Skin of body (tissue), 2 donors: ENCODE results near the gene ABLIM3. TPM values are rescaled to one million over a fixed set of nuclear protein-coding genes. Genes with fewer than 3 reads are reported as not detected.

Experiments
- DNase-seq: peaks from one replicate; lab custom pipeline; 2025; lab: John Stamatoyannopoulos, UW
- total RNA-seq: library from RNA; depleted of rRNA; stranded (reverse); fragments of >200 nt; gene quantifications from one replicate; pipeline ENCODE4 v1.2.3, GENCODE V29; 2014

Gene ABLIM3
- total RNA-seq, 1 donor from 2014 or later = 7.9 TPM

DNA sequence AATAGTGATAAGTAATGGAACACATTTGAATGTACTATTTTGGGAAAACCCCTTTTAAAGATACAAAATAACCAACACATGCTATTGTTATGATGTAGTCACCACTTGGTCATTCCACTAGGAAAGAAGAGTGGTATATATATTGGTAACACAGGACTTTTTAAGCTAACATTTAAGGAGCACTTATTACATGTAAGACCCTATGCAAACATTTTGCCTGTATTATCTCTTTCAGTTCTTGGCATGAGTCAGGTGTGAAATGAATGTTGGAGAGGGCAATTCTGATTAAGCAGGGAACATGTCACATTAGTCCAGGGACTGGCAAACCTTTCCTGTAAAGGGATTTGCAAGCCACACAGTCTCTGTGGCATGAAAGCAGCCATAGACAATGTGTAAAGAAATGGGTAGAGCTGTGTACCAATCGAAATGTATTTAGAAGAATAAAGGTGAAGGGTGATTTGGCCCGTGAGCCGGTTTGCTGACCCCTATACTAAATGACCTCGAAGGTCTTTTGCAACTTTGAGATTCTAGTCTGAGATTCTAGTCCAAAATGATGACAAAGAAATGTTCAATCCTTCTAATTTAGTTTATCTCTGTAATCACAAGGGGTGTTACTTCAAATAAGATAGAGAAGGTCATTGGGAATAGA lies 15.3 kb downstream of the ABLIM3 start:
- no peak for DNase-seq

DNA sequence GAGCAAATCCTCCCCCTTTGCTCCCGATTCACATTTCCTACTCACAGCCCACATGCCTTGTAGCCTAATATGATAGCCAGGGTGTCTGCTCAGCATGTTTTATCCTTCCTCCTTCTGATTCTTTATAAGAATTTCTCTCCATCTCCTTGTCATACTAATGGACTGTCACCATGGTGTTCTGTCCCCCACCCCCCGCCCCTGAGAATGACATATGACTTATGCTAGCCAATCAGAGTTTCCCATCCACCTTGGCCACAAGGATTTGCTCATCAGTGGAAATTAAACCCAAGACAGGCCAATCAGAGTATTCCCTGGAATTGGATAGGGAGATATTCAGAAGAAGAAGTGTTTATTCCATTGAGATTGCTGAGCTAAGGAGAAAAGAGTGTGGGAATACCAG lies 16.0 kb downstream of the ABLIM3 start:
- DNase-seq = no peak

DNA sequence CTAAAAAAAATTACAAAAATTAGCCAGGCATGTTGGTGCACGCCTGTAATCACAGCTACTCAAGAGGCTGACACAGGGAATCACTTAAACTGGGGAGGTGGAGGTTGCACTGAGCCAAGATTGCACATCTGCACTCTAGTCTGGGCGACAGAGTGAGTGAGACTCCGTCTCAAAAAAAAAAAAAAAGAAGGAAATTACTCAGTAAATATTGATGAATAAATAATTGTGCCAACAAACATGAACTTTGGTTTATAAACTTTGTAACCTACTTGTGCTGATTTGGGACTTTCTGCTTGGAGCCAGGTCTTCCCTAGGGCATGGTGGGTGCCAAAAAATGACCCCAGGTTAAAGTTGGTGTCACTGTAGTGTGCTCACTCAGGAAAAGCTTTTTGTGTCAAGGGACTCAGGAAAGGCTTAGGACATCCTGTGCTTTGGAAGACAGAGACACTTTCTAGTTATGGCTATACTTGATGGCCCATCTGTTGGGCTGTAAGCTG lies 19.0 kb downstream of the ABLIM3 start:
- no peak for DNase-seq

DNA sequence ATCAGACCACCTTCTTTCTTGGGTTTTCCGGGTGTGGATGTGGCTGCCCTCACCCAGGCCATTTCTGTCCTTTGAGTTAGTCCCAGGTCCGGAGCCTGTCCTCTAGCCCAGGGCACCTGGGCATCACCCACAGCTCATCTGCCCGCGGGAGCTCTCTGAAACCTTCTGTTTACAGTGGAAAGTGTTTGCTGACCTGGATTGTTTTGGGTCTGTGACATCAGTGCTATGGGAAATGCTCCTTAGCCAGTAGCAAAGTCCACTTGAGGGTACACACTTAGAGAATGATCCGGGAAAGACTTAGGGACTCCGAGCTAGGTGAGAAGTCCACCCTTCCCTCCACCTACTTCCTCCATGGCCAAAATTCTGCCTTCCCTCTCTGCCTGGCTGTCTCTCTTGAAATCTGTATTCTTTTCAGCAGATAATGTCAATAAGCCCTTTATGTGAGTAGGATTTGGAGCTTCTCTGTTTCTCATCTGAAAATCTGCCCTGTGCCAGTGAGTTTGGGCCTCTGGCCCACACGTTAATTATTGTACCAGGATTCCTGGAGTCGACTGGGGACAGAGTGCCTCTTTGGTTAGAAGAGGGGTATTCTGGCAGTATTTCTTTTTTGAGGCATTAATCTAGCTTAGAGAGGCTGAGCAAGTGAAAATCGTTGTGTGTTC lies 19.9 kb downstream of the ABLIM3 start:
- DNase-seq = no peak

DNA sequence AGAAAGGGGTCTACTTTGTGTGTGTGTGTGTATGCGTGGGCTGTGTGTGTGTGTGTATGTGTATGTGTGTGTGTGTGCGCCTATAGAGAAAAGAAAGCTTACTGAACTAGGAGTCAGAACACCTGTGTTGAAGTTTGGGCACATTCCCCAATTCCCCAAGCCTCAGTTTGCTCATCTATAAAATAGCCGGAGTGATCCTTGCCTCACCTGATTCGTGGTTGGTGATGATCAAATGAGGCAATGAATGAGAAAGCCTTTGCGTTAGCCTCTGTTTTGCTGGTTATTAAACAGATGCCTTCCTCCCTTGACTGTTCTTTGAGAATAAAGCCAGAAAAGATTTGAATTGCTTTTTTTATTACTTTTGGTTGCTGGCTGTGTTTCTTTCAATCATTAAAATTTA lies 20.6 kb downstream of the ABLIM3 start:
- DNase-seq = no peak

DNA sequence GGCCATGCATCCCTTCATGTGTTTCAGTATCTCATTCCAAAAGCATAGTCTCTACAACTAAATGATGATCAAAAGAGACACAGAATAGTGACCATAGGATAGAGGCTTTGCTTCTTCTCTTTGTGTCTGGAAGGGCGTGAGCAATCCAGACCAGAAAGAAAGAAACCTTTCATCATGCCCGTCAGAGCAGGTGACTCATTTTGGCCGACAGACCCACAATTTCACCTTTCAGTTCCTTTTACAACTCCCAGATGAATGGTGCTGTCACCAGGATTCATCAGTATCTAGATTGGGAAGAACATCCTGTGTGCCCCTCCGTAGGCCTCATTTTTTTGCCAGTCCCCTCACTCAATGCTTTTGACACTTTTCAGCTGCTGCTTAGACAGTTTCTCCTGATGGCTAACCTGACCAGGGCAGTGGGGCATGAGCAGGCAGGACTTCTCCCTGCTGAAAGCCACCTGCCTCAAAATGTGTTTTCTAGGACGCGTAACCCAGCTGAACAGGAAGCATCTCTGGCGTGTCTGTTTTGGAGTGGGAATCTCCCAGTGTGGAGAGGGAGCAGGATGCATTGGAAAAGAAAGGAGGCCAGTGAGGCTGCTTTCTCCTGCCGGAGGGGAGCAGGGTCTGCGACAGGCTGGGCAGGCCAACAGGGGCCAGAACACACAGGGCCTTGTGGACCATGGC lies 21.2 kb downstream of the ABLIM3 start:
- DNase-seq = no peak

DNA sequence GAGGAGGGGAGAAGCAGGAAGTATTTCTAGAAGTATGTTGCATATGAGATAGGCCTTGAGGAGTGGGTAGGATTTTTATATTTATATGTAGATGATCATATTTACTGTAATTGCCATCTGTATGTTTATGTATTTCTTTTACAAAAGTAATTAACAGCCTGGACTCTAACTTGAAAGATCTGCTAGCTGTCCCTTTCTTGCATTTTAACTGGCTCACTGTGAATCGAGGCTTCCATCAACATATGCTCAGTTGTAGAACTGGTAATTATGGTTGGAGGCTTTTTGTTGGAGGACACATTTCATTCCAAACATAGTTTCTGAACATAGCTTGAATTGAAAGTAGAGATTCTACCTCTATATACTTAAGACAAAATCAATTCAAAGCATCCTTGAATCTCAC lies 23.4 kb downstream of the ABLIM3 start:
- no peak for DNase-seq

DNA sequence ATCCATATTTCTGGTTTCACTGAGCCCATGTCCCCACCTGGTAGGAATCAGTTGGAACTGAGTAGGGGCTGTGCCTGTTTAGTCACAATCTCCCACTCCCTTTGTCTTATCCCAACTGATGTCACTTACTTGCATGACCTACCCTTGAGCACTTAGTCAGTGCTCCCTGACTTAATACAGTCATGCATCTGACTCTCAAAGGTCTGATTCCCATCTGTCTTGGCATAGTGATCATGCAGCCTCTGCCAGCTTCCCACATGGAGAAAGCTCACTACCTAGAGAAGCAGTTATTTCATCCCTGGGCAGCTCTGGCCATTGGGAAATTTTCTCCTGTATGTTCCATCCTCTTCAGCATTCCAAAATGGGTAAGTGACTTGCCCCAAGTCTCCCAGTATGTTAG lies 24.8 kb downstream of the ABLIM3 start:
- DNase-seq = no peak

DNA sequence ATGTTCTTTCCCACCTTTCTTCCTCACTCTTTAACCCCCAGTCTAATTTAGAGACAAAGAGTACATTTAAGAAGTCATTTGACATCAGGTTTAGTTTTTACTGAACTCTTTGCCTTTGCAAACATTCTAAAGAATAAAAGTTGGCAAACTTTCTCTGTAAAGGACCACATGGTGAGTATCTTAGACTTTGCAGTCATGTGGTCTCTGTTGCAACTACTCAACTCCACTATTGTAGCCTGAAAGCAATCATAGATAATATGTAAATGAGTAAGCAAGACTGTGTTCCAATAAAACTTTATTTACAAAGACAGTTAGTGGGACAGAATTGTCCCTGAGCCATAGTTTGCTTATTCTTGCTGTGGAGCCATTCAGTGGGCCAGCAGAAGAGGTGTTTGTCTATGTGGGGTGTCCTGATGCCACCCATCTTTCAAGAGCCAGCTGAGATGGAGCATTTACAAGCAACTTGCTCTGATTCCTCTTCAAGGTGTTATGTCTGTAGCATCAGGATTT lies 25.4 kb downstream of the ABLIM3 start:
- DNase-seq = no peak

DNA sequence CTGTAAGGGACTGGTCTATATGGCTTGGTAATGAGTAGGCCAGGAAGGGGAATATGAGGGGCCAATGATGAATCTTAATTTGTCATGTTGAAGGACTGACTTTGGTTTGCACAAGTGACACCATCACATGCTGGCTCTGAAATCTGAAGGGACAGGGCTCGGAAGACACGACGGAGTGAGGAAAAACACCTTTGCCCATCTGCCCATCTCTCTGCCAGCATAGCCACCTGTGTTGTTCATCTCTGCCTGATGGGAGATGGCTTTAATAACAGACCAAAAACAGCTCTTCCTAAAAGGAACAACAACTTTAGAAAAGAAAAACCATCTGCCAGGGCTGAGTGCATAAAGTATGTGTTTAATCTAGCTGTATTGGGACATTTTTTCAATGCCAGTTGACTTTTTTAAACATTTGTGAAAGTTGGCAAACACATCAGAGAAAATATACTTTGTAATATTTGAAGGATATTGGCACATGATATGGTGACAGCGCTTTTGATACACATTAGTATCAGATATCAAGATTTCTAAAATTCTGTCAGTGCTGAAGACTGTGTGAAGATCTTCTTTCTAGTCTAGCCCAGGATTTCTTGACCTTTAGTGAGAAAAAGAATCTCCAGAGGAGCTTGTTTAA lies 27.1 kb downstream of the ABLIM3 start:
- no peak for DNase-seq

DNA sequence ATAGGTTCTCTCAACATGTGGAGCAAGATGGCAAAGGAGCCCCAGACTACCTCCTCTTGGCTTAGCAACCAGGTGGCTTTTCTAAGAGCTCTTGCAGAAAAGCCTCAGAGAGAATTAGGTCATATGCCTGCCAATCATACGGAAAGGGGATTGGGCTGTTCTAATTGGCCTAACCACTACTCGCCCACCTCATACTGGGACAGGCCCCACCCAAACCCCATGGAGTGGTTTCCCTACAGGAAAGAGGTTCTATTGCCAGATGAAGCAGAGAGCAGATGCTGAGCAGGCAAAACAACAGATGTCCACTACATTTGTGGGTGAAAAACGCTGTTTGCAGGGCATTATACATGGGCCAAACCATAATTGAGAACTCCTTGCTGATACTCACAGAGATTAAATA lies 29.0 kb downstream of the ABLIM3 start:
- no peak for DNase-seq

DNA sequence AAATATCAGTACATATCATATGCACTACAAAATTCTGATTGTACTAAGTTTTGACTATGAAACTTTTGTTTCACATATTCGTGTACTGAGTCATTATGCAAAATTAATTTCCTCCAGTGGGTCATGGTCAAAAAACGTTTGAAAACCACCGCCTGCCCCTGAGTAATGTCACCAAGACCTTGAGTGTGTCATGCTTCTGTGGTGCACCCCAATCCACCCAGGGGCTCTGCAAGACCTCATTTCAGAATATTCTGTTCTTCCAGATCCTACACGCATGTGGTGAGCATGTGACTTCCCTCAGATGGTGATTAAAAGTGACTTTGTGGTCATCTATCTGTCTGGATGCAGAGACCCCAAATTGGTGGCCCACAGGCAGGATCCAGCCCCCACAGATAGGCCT lies 31.0 kb downstream of the ABLIM3 start:
- DNase-seq = no peak

DNA sequence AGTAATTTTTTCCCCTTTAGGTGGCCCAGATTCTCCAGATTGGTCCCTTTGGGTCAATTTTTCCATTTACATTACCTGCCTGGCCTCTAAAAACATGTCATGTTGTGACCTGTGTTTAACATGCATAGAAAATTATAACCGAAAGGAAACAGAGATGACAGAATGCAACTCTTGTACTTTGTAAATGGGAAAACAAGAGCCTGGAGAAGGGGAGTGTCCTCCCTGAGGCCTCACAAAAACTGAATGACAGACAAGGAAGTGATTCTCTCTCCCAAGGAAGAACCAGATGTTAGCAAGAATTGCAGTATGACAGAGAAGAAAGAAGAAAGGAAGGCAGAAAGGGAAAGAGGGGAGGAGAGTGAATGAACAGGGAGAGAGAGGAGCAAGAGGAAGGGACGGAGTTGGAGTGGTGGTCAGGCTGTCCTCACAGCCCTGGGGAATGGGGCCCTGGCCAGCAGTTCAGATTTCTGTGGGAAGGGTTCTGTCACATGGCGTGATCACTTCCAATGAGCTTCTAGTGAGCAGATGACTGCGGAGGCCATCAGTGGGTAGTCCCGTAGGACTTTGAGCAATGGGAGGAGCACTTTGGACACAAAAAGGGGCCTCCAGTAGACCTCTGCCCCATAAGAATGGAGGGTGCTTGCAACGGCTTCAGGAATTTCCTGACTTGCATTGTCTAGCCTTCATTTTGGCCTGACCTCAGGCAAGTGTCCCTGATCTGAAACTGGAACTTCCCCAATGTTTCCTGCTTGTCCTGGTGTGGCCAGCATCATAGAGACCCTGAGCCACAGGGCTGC lies 31.6 kb downstream of the ABLIM3 start:
- DNase-seq = no peak

DNA sequence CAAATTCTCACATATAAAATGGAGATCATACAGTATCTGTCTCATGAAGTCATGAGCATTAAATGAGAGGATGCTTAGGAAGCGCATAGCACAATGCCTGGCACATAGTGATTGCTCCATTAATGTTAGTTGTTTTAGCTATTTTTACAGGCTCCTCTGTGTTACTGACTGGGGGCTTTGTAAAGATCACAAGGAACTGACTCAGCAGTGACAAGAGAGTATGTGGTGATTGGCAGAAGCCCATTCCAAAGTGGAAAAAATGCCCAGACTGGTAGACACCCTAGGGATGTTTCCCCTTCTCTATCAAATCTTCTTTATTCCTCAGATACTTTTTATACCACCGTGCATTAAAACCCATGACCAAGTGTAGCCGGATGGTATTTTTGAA lies 33.5 kb downstream of the ABLIM3 start:
- no peak for DNase-seq

DNA sequence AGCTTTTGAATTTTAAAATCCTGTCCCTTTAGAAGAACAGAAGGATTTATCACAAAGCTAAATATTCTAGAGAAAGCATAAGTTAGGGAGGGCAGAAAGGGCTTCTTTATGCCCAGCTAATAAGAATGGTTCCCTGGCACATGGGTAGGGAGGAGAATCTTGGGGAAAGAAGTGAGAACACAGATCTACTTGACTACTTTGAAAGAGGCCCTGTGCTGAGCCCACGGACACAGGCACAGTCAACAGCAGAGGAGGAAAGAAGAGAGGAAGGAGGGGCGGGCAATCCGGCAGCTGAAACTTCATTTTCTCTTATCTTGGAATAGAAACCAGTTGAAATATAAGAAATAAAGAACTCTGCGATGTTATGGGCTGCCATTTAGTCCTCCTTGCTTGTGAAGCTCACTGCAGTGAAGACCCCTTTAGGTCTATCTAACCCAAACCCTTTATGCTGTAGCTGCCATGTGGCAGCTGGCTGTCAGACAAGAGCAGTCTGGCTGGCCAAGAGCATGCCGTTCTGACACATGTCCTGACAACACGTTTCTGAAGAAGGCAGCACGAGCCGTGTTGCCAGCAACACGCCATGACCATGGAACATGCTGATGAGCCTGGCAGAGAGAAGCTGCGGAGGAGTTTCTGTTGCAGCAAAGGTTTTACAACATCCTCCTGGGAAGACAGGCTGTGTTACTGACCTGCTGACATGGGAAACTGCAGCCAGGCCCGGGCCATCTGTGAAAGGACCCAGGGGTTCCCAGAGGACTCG lies 34.2 kb downstream of the ABLIM3 start:
- DNase-seq = no peak

DNA sequence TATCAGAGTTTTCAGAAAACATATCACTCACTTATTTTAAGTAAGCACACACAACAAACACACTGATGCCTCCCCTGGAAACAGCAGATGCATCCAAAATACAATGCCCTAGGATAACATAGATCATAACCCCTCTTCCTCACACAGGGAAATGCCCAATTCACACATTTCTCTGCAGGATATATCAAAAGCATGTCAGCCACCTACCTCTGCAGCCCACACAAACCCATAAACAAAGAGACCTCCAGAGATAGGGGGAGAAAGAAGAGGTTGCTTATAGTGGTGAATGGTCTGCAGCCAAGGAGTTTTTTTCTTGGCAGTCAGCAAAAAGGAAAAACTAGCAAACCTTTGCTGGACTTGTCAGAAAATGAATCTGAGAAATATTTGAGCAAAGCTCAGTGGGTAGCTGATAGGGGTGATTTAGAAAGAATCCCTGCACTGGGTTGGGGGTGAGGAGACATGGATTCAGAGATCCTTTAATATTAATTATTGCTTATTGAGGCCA lies 36.1 kb downstream of the ABLIM3 start:
- DNase-seq = no peak

DNA sequence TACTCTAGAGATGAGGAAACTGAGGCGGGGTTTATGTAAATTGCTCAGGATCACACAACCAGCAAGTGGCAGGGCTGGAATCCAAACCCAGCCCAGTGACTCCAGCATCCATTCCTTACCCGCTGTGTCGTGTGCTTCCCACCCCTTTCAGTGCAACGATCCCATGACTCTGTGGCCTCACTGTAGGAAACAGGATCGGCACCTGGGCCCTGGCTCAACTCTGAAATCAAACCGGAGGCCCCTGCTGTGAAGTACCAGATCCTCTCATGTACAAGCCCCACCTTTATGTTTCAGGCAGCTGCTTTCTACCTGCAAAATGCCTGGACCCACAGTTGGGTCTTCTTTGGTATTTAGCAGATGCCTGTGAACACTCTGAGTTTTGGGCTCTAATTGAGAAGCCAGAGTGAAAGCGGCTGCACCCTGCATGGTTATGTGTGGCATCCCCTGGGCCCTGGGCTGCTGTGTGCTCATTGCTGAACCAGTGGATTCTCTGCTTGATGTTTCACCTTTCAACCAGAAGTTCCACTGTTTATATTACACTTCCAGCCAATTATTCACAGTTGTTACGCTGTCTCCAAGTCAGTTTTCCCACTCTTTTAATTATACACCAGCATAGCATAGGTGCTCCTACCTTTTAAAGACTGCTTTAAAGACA lies 36.7 kb downstream of the ABLIM3 start:
- no peak for DNase-seq

DNA sequence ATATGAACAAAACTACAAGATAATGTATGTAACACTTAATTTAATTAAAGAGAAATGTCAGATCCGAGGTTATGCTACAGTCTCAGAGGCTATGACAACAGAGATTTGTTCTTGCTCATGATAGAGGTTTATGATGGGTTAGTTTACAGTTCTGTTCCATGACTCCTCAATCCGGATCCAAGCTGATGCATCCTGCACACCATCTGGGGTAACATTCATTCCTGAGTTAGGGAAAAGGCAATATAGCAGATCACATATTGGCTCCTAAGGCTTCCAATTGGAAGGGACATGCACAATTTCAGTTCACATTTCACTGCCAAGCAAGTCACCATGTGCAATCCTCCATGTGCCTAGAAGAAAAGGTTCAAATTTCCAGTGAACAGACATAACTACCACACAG lies 40.4 kb downstream of the ABLIM3 start:
- DNase-seq = no peak

DNA sequence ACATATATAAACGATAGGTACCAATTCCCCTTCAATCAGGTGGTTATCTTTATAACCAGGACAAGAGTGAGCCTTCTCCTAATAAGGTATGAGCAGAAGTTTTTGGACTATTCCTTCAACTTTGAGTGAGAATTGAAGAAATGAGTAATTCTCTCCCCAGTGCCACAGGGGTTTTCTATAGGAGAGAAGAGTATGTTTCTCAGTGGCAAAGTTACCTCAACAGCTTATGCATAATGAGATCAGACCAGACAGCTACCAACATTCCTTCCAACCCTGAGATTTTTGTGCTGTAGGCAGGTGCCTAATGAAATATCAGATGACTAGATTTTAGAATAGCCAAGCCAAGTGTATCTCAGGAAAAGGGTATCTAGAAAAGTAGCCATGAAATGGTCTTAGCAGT lies 40.9 kb downstream of the ABLIM3 start:
- DNase-seq = no peak

DNA sequence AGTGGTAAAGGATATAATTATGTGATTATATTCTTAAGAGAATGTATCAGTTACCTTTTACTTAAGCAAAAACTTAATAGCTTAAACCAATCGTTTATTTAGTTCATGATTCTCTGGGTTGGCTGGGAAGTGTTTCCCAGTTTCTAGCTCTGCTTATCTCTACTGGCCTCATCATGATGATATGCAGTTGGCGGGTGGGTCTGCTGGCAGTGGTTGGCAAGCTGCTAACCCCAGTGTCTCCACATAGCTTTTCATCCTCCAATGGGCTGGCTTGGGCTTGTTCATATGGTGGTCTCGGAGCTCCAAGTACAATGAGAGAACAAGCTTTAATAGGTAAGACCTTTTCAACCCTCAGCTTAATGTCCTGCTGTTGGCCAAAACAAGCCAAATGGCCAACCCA lies 43.8 kb downstream of the ABLIM3 start:
- no peak for DNase-seq
